GM12878 (cell line): Measurements from ENCODE around the gene RPL31.

Experiments used
- EP300 ChIP-seq, 2 experiments: fragments of 150-350 bp in 1 of 2; IDR thresholded peaks; 2 replicates each; pipeline ENCODE4 v1.6.1; 2011 to 2012; ENCODE audit warnings: low read depth in 2 of 2, low read length in 2 of 2, borderline replicate concordance in 1 of 2, improper control_type of control experiment in 1 of 2, inconsistent platforms in 1 of 2; ENCODE audit not compliant: control insufficient read depth in 1 of 2
- SMC3 ChIP-seq: IDR thresholded peaks from 2 replicates; pipeline ENCODE4 v1.6.1; 2011; ENCODE audit warnings: low read length, improper control_type of control experiment, borderline replicate concordance
- ZNF274 ChIP-seq: IDR thresholded peaks from one replicate; pipeline ENCODE4 v1.8.0; 2011; ENCODE audit not compliant: insufficient read length, insufficient read depth

DNA sequence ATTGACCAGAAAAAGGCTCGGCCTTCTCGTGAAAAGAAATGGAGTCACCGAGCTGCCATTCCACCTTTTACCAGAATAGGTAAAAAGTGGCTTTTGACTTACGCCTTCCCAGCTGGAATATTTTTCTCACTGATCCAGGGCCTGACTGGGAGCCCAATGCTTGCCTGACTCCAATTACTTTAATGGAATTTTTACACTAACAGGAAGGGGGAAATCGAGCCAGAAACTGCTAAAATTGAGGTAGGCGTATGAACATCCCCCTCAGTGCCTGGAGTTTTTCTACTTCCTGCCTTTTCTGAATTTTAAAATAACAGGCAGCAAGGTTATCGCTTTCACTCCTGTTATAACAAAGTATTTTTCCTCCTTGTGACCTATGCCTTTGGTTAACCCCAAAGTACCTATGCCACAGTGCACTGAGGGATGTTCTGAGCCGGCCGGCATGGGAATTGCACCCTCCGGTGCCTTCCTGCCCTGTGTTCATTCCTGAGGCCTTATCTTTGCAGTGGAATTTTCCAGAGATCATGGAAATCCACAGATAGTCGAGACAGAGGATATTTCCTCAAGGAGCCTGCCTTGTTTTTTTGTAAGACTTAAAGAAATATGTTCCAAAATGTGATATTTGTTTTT, 18.3 kb upstream of the RPL31 start:
- TF ChIP-seq ZNF274 (no peak), SMC3 (no peak), EP300 (IDR thresholded peaks at IDR 0.05; ENCODE audit: borderline replicate concordance in 1 of 2, control insufficient read depth in 1 of 2, low read depth in 2 of 2, low read length in 2 of 2) (no peak)
